Prostate gland (tissue), 2 donors: ENCODE data around the gene ENO2. TPM values are rescaled to one million over a fixed set of nuclear protein-coding genes. Genes with fewer than 3 reads are reported as not detected.
"Not testable (repeated sequence)": the region's sequence is repeated elsewhere in the genome, so short reads cannot be mapped to it uniquely, and the experiment has no call there.

Source experiments
- DNase-seq: peaks from one replicate; pipeline ENCODE4 v3.0.0-alpha.2; 2019; ENCODE audit warnings: low spot score
- H3K27ac ChIP-seq, 2 donors: fragments of 200-600 bp; sonication (generic); 2 replicates each; pipeline ENCODE4 v1.5.1; 2017 to 2019
- H3K27me3 ChIP-seq: fragments of 200-600 bp; sonication (generic); replicated peaks from 2 replicates; pipeline ENCODE4 v1.5.1; 2019; ENCODE audit not compliant: insufficient read depth
- H3K36me3 ChIP-seq, 2 donors: fragments of 200-600 bp; sonication (generic); 1 replicate in 1 of 2; 2 replicates in 1 of 2; pipeline versions ENCODE4 v1.5.1 to v1.8.1; 2017 to 2019
- H3K4me1 ChIP-seq: fragments of 200-600 bp; sonication (generic); replicated peaks from 2 replicates; pipeline ENCODE4 v1.5.1; 2019
- H3K4me3 ChIP-seq, 2 donors: fragments of 200-600 bp; sonication (generic); 2 replicates each; pipeline ENCODE4 v1.5.1; 2017 to 2019
- H3K9me3 ChIP-seq: fragments of 200-600 bp; sonication (generic); 2 replicates; pipeline ENCODE4 v1.5.1; 2017
- POLR2A ChIP-seq: fragments of 450-650 bp; IDR thresholded peaks from one replicate; pipeline ENCODE4 v1.6.1; 2016; ENCODE audit warnings: antibody characterized with exemption, mild to moderate bottlenecking
- POLR2AphosphoS5 ChIP-seq: sonication (generic); formaldehyde crosslinking; IDR thresholded peaks from one replicate; pipeline ENCODE4 v1.6.1; 2017; ENCODE audit warnings: antibody characterized with exemption
- WGBS: methylation state at CpG from one replicate; pipeline ENCODE4 v1.1.5; 2018; 5-methylcytosine and 5-hydroxymethylcytosine counted together
- intact Hi-C: fragments of 100-400 bp; cut with DNase I; formaldehyde crosslinking; loops from one replicate; pipeline ENCODE4 v1.14.2; 2022
- total RNA-seq, 2 donors: library from RNA; depleted of rRNA; stranded (reverse); fragments of >200 nt; gene quantifications; one replicate each; pipeline ENCODE4 v1.1.0, GENCODE V29; 2016
- TF ChIP-seq, protein P1 (sequence below), 4 experiments: fragments of 200-600 bp in 2 of 4; fragments of 450-650 bp in 2 of 4; sonication (generic) in 2 of 4; IDR thresholded peaks; 1 replicate in 3 of 4; 2 replicates in 1 of 4; pipeline ENCODE4 v1.5.1; 2016 to 2019; ENCODE audit warnings: antibody characterized with exemption in 4 of 4, mild to moderate bottlenecking in 2 of 4, moderate library complexity in 2 of 4

Gene ENO2
- total RNA-seq, 2 donors from 2014 or later: 6.9 to 13.0 TPM

DNA sequence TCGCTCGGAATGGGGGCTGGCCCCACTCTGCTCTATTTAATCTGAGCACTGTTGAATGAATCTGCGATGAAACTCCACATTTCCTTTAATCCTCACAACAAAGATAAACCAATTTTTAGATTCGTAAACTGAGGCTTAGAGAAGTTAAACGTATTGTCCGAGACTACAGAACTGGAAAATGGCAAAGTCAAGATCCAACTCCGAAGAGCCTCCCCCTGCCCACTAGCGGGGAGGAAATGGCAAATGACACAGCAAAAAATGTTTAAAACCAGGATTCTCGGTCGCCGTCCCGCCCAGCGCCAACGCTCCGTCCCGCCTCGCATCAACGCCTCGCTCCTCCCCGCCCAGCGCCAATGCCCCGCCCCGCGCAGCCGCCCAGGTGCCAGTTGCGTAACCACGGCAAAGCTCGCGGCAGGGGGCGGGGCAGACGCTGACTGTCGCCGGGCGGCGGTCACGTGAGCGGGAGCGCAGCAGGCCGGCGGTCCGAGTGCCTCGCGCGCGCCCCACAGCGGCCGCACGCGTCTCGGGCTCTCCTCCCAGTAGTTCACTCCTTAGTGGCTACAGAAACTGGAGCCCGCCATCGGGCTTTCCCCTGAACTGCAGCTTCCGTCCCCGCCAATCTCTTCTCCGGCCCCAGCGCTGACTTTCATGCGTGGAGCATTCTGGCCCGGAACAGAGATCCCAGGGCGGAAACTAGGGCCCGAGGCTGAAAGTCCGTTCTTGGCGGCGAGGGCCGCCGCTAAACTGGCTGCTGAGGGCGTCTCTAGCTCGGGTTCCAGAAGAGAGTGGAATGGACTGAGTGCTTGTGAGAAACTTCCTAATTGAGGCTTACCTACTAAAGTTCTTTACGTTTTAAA, 23.4 kb upstream of the ENO2 start:
- Histone ChIP-seq H3K36me3 (no peaks in the 10 kb centered on the region), H3K4me3 (peak overlapping the region; percentile 42 to 47), H3K27me3 (no peaks in the 10 kb centered on the region), H3K4me1 (no peaks in the 10 kb centered on the region), H3K9me3 (no peaks in the 10 kb centered on the region), H3K27ac (peak overlapping the region; percentile 89 to 90)
- WGBS: 1% methylated on average over 66 of the region's 68 CpGs
- peak; percentile 97 for DNase-seq
- TF ChIP-seq POLR2AphosphoS5 (peak; percentile 88), POLR2A (peak; percentile 64)
- TF ChIP-seq, protein P1, sequence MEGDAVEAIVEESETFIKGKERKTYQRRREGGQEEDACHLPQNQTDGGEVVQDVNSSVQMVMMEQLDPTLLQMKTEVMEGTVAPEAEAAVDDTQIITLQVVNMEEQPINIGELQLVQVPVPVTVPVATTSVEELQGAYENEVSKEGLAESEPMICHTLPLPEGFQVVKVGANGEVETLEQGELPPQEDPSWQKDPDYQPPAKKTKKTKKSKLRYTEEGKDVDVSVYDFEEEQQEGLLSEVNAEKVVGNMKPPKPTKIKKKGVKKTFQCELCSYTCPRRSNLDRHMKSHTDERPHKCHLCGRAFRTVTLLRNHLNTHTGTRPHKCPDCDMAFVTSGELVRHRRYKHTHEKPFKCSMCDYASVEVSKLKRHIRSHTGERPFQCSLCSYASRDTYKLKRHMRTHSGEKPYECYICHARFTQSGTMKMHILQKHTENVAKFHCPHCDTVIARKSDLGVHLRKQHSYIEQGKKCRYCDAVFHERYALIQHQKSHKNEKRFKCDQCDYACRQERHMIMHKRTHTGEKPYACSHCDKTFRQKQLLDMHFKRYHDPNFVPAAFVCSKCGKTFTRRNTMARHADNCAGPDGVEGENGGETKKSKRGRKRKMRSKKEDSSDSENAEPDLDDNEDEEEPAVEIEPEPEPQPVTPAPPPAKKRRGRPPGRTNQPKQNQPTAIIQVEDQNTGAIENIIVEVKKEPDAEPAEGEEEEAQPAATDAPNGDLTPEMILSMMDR (IDR thresholded peaks at IDR 0.05): peak; percentile 86 to 99 (median 97)
- intact Hi-C loops: loop anchor here (1.0 kb wide), 1 partner anchor 18 kb away; the partner anchor contains the start of gene SPSB2

- Histone ChIP-seq H3K27me3 (no peaks in the 10 kb centered on the region), H3K4me3 (peak overlapping the region; percentile 42 to 47), H3K9me3 (no peaks in the 10 kb centered on the region), H3K27ac (peak overlapping the region; percentile 89 to 90), H3K36me3 (no peaks in the 10 kb centered on the region), H3K4me1 (no peaks in the 10 kb centered on the region)
- intact Hi-C loops: loop anchor here (1.0 kb wide), 1 partner anchor 18 kb away; the partner anchor contains the start of gene SPSB2
- 88% methylated on average over 5 of the region's 5 CpGs for WGBS
- no peak for TF ChIP-seq POLR2AphosphoS5
- DNase-seq: no peak
These were observed 22.8 kb upstream of the ENO2 start for GRCh38 chr12:6891646-6892001.

GRCh38 chr12:6892683-6893082, 21.7 kb upstream of the ENO2 start:
- WGBS: 98% methylated on average over 3 of the region's 3 CpGs
- DNase-seq: not testable (repeated sequence)

DNA sequence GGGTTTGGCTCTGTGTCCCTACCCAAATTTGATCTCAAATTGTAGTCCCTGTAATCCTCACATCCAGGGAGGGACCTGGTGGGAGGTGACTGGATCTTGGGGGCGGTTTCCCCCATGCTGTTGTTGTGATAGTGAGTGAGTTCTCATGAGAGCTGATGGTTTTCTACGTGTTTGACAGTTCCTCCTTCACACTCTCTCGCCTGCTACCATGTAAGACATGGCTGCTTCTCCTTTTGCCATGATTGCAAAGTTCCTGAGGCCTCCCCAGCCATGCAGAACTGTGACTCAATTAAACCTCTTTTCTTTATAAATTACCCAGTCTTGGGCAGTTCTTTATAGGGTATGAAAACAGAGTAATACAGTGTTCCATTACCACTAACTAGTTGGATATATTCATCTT, 20.1 kb upstream of the ENO2 start:
- no peaks in the 10 kb centered on the region for H3K36me3 ChIP-seq
- no peaks in the 10 kb centered on the region for H3K27me3 ChIP-seq
- DNase-seq: no peak
- intact Hi-C loops: no loop called here
- TF ChIP-seq POLR2AphosphoS5 (no peak), POLR2A (no peak)
- TF ChIP-seq, protein P1 (IDR thresholded peaks at IDR 0.05): no peak
- WGBS: 84% methylated on average over 3 of the region's 3 CpGs
- no peak overlapping the region for H3K4me3 ChIP-seq
- H3K9me3 ChIP-seq: no peaks in the 10 kb centered on the region
- no peak overlapping the region for H3K27ac ChIP-seq
- H3K4me1 ChIP-seq: no peaks in the 10 kb centered on the region

More at GRCh38 chr12:6892683-6893082, 21.7 kb upstream of the ENO2 start:
- intact Hi-C loops, H3K27ac ChIP-seq, H3K27me3 ChIP-seq, H3K9me3 ChIP-seq, H3K4me1 ChIP-seq, H3K36me3 ChIP-seq, H3K4me3 ChIP-seq: not testable (repeated sequence)

DNA sequence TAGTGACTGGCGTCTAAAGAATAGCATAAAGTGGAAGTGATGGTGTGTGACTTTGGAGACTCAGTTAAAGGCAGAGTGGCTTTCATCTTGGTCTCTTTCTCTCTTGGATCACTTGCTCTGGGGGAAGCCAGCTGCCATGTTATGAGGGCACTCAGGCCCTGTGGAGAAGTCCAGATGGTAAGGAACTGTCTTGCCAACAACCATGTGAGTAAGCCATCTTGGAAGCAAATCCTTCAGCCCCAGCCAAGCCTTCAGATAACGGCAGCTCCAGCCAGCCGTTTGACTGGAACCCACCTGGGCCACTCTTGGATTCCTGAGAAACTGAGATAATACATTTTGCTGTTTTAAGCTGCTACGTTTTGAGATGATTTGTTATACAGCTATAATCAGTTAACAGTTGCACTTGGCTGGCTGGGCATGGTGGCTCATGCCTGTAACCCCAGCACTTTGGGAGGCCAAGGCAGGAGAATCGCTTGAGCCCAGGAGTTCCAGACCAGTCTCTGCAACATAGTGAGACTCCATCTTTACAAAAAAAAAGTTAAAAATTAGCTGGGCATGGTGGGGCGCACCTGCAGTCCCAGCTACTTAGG, 17.4 kb upstream of the ENO2 start:
- DNase-seq: no peak
- TF ChIP-seq POLR2AphosphoS5 (no peak), POLR2A (no peak)
- TF ChIP-seq, protein P1 (IDR thresholded peaks at IDR 0.05): no peak
- WGBS: 83% methylated on average over 6 of the region's 6 CpGs

More for the DNA sequence above, 17.4 kb upstream of the ENO2 start:
- H3K27ac ChIP-seq: no peak overlapping the region
- H3K4me1 ChIP-seq: no peaks in the 10 kb centered on the region
- H3K36me3 ChIP-seq: no peaks in the 10 kb centered on the region
- H3K4me3 ChIP-seq: no peak overlapping the region
- intact Hi-C loops: no loop called here
- H3K27me3 ChIP-seq: no peaks in the 10 kb centered on the region
- no peaks in the 10 kb centered on the region for H3K9me3 ChIP-seq
